ENCODE results near the gene SMARCA4.
"Not testable (repeated sequence)": the region's sequence is repeated elsewhere in the genome, so short reads cannot be mapped to it uniquely, and the experiment has no call there.

The SMARCA4 gene

GRCh38 chr19:10976131-10976892, 15.5 kb downstream of the SMARCA4 start:
- DNase-seq (ENCODE audit: low read depth in 2 of 2) = no peak

GRCh38 chr19:10977742-10978092, 16.9 kb downstream of the SMARCA4 start:
- no peak for DNase-seq (ENCODE audit: low read depth in 2 of 2)

- DNase-seq (ENCODE audit: low read depth in 2 of 2) = no peak
Observed at GRCh38 chr19:10979951-10980381, 19.1 kb downstream of the SMARCA4 start.

- DNase-seq (ENCODE audit: low read depth in 2 of 2) = no peak
Observed at GRCh38 chr19:10981252-10981895, 20.5 kb downstream of the SMARCA4 start.

GRCh38 chr19:10983026-10983425, 22.2 kb downstream of the SMARCA4 start:
- no peak for DNase-seq (ENCODE audit: low read depth in 2 of 2)

- no peak for DNase-seq (ENCODE audit: low read depth in 2 of 2)
Observed at GRCh38 chr19:10984166-10984735, 23.4 kb downstream of the SMARCA4 start.

- no peak for DNase-seq (ENCODE audit: low read depth in 2 of 2)
Observed at GRCh38 chr19:10985502-10985901, 24.7 kb downstream of the SMARCA4 start.

GRCh38 chr19:10986301-10987127, 25.7 kb downstream of the SMARCA4 start:
- DNase-seq (ENCODE audit: low read depth in 2 of 2) = no peak

- DNase-seq (ENCODE audit: low read depth in 2 of 2) = no peak
Observed at GRCh38 chr19:10987571-10988297, 26.9 kb downstream of the SMARCA4 start.

GRCh38 chr19:10988380-10988779, 27.6 kb downstream of the SMARCA4 start:
- DNase-seq (ENCODE audit: low read depth in 2 of 2) = no peak

- no peak for DNase-seq (ENCODE audit: low read depth in 2 of 2)
Observed at GRCh38 chr19:10988921-10989320, 28.1 kb downstream of the SMARCA4 start.

- no peak for DNase-seq (ENCODE audit: low read depth in 2 of 2)
Observed at GRCh38 chr19:10991076-10991475, 30.2 kb downstream of the SMARCA4 start.

- DNase-seq (ENCODE audit: low read depth in 2 of 2) = no peak
Observed at GRCh38 chr19:10991521-10992081, 30.8 kb downstream of the SMARCA4 start.

GRCh38 chr19:10992174-10992573, 31.3 kb downstream of the SMARCA4 start:
- not testable (repeated sequence) for DNase-seq (ENCODE audit: low read depth in 2 of 2)

GRCh38 chr19:10995926-10996600, 35.2 kb downstream of the SMARCA4 start:
- no peak for DNase-seq (ENCODE audit: low read depth in 2 of 2)

- no peak for DNase-seq (ENCODE audit: low read depth in 2 of 2)
Observed at GRCh38 chr19:10998045-10998533, 37.3 kb downstream of the SMARCA4 start.

GRCh38 chr19:10998666-10999065, 37.8 kb downstream of the SMARCA4 start:
- DNase-seq (ENCODE audit: low read depth in 2 of 2) = no peak

- DNase-seq (ENCODE audit: low read depth in 2 of 2) = no peak
Observed at GRCh38 chr19:11005521-11005920, 44.7 kb downstream of the SMARCA4 start.

- no peak for DNase-seq (ENCODE audit: low read depth in 2 of 2)
Observed at GRCh38 chr19:11007385-11007784, 46.6 kb downstream of the SMARCA4 start.

- no peak for DNase-seq (ENCODE audit: low read depth in 2 of 2)
Observed at GRCh38 chr19:11007962-11008532, 47.2 kb downstream of the SMARCA4 start.
